Endothelial cell of umbilical vein (primary cell): ENCODE measurements around the gene NCK1. TPM values are rescaled to one million over a fixed set of nuclear protein-coding genes. Genes with fewer than 3 reads are reported as not detected.
A peak's percentile ranks its signal among the peaks of the same experiment; 100 is the strongest.

Experiments used
- BruUV-seq: library from RNA; stranded (reverse); fragments of 400-500 nt; replicated peaks from 2 replicates; lab custom pipeline; 2021; lab: Mats Ljungman, UMichigan
- CTCF ChIA-PET: fragments of 300-600, 350-600 bp; sonication (Branson Sonifier 250); formaldehyde crosslinking; loops from one replicate; lab custom pipeline; 2021; ENCODE audit warnings: antibody characterized with exemption, inconsistent platforms; lab: Charles Lee
- POLR2A ChIA-PET: fragments of 300-600, 350-600 bp; sonication (Branson Sonifier 250); formaldehyde crosslinking; loops from one replicate; lab custom pipeline; 2021; ENCODE audit warnings: antibody characterized with exemption, inconsistent platforms; lab: Charles Lee
- DNase-seq: peaks from one replicate; pipeline ENCODE4 v3.0.0-alpha.2; 2011; ENCODE audit warnings: low read depth, low spot score
- FAIRE-seq: peaks from 2 replicates; lab custom pipeline; 2011; peaks lifted over from hg19 to GRCh38; lab: Jason Lieb, UNC
- H2AFZ ChIP-seq: 2 replicates; pipeline ENCODE4 v1.6.0; 2012; ENCODE audit warnings: low read depth, low read length, control low read depth, inconsistent platforms
- H3K27ac ChIP-seq: 2 replicates; pipeline ENCODE4 v1.5.1; 2011; ENCODE audit warnings: low read depth, mild to moderate bottlenecking, control low read depth, low read length, moderate library complexity; ENCODE audit not compliant: insufficient read depth
- H3K27me3 ChIP-seq, 2 experiments: 2 replicates each; pipeline versions ENCODE4 v1.6.0 to v1.6.1; 2011; ENCODE audit warnings: low read length in 2 of 2, mixed read lengths in 1 of 2; ENCODE audit not compliant: control insufficient read depth in 2 of 2, insufficient read depth in 2 of 2
- H3K36me3 ChIP-seq, 2 experiments: 2 replicates in 1 of 2; 3 replicates in 1 of 2; pipeline ENCODE4 v1.5.1; 2011; ENCODE audit warnings: low read length in 2 of 2, mild to moderate bottlenecking in 1 of 2, moderate library complexity in 1 of 2; ENCODE audit not compliant: control insufficient read depth in 2 of 2, insufficient read depth in 2 of 2; ENCODE audit errors: extremely low read depth in 1 of 2
- H3K4me1 ChIP-seq: 3 replicates; pipeline ENCODE4 v1.5.1; 2011; ENCODE audit warnings: mild to moderate bottlenecking, low read length; ENCODE audit not compliant: control insufficient read depth, insufficient read depth; ENCODE audit errors: extremely low read depth
- H3K4me2 ChIP-seq: 2 replicates; pipeline ENCODE4 v1.6.1; 2011; ENCODE audit warnings: low read length, control low read depth, mixed read lengths; ENCODE audit not compliant: insufficient read depth
- H3K4me3 ChIP-seq, 3 experiments: fragments of 200-600 bp in 1 of 3; sonication (generic), shearing (Covaris generic) in 1 of 3; replicated peaks in 1 of 3; 2 replicates each; pipeline ENCODE4 v1.5.1; 2011 to 2016; ENCODE audit warnings: control low read depth in 3 of 3, low read length in 3 of 3, mild to moderate bottlenecking in 2 of 3, inconsistent platforms in 1 of 3, low read depth in 1 of 3, moderate library complexity in 1 of 3; ENCODE audit not compliant: insufficient read depth in 1 of 3
- H3K79me2 ChIP-seq: 2 replicates; pipeline ENCODE4 v1.6.0; 2012; ENCODE audit warnings: low read length, inconsistent platforms; ENCODE audit not compliant: control insufficient read depth, insufficient read depth
- H3K9ac ChIP-seq: replicated peaks from 2 replicates; pipeline ENCODE3; 2011; ENCODE audit warnings: low read length, control low read depth; ENCODE audit not compliant: insufficient read depth; ENCODE audit errors: extremely low read depth
- H3K9me1 ChIP-seq: replicated peaks from 3 replicates; pipeline ENCODE4 v1.6.0; 2011; ENCODE audit warnings: mild to moderate bottlenecking, low read length; ENCODE audit not compliant: control insufficient read depth, insufficient read depth; ENCODE audit errors: extremely low read depth
- H3K9me3 ChIP-seq: replicated peaks from 2 replicates; pipeline ENCODE4 v1.5.1; 2012; ENCODE audit warnings: low read length, inconsistent platforms; ENCODE audit not compliant: control insufficient read depth, insufficient read depth
- H4K20me1 ChIP-seq: replicated peaks from 2 replicates; pipeline ENCODE3; 2011; ENCODE audit warnings: mild to moderate bottlenecking, low read length; ENCODE audit not compliant: control insufficient read depth, insufficient read depth; ENCODE audit errors: extremely low read depth
- EZH2 ChIP-seq: IDR thresholded peaks from 2 replicates; pipeline ENCODE4 v1.6.1; 2012; ENCODE audit warnings: borderline replicate concordance, low read depth, mild to moderate bottlenecking, moderate library complexity, low read length, inconsistent platforms; ENCODE audit not compliant: severe bottlenecking
- FOS ChIP-seq: IDR thresholded peaks from 2 replicates; pipeline ENCODE4 v1.6.1; 2011; ENCODE audit warnings: mild to moderate bottlenecking, low read length, moderate library complexity, borderline replicate concordance; ENCODE audit not compliant: insufficient read depth
- GATA2 ChIP-seq: IDR thresholded peaks from 2 replicates; pipeline ENCODE4 v1.7.0; 2011; ENCODE audit warnings: low read depth, mild to moderate bottlenecking, moderate library complexity, mixed read lengths, low read length; ENCODE audit not compliant: insufficient read length, insufficient read depth
- JUN ChIP-seq: IDR thresholded peaks from 2 replicates; pipeline ENCODE4 v1.6.1; 2011; ENCODE audit warnings: borderline replicate concordance, low read depth; ENCODE audit not compliant: insufficient read length, insufficient read depth
- MAX ChIP-seq: IDR thresholded peaks from 2 replicates; pipeline ENCODE4 v1.6.1; 2011; ENCODE audit not compliant: insufficient read depth, insufficient read length
- MYC ChIP-seq: IDR thresholded peaks from one replicate; pipeline ENCODE4 v1.6.1; 2011; ENCODE audit warnings: mild to moderate bottlenecking, low read depth, low read length
- POLR2A ChIP-seq: IDR thresholded peaks from 2 replicates; pipeline ENCODE4 v1.6.1; 2012; ENCODE audit warnings: low read depth, mild to moderate bottlenecking, control low read depth, low read length
- POLR2AphosphoS5 ChIP-seq: IDR thresholded peaks from 2 replicates; pipeline ENCODE4 v1.6.1; 2012; ENCODE audit warnings: low read depth, mild to moderate bottlenecking, control low read depth, low read length, moderate library complexity; ENCODE audit not compliant: insufficient read depth
- dilution Hi-C: fragments of 300-500 bp; cut with MboI; formaldehyde crosslinking; loops from one replicate; pipeline ENCODE4 v1.15.0; 2019; ENCODE audit warnings: low sequenced_read_pairs; ENCODE audit not compliant: extremely low pct_ligation_motif_present
- intact Hi-C: fragments of 100-400 bp; cut with micrococcal nuclease; formaldehyde crosslinking; loops from one replicate; pipeline ENCODE4 v1.10.0; 2022
- polyA plus RNA-seq, 4 experiments: library from polyadenylated mRNA; depleted of rRNA in 3 of 4; stranded (reverse) in 3 of 4; unstranded in 1 of 4; fragments of >200 nt; gene quantifications; 2 replicates each; pipeline versions ENCODE4 v1.2.1 to v1.2.3, GENCODE V29; 2011 to 2012; ENCODE audit warnings: missing spikeins in 1 of 4
- total RNA-seq: library from RNA; stranded (reverse); gene quantifications from 2 replicates; pipeline ENCODE4 v1.2.3, GENCODE V29; 2021
- TF ChIP-seq, protein P1 (sequence below), 2 donors: IDR thresholded peaks; 1 replicate in 1 of 2; 2 replicates in 1 of 2; pipeline ENCODE4 v1.5.1; 2011; ENCODE audit warnings: low read length in 2 of 2, mild to moderate bottlenecking in 2 of 2, moderate library complexity in 2 of 2, control low read depth in 1 of 2, inconsistent platforms in 1 of 2, low read depth in 1 of 2; ENCODE audit not compliant: insufficient read depth in 1 of 2; ENCODE audit errors: extremely low read depth in 1 of 2

NCK1 gene
- total and polyA plus RNA-seq, 2 donors (not counting 3 experiments of a cell fraction or from before 2014, with no cell fraction given), result 19.3 to 52.2 TPM

DNA sequence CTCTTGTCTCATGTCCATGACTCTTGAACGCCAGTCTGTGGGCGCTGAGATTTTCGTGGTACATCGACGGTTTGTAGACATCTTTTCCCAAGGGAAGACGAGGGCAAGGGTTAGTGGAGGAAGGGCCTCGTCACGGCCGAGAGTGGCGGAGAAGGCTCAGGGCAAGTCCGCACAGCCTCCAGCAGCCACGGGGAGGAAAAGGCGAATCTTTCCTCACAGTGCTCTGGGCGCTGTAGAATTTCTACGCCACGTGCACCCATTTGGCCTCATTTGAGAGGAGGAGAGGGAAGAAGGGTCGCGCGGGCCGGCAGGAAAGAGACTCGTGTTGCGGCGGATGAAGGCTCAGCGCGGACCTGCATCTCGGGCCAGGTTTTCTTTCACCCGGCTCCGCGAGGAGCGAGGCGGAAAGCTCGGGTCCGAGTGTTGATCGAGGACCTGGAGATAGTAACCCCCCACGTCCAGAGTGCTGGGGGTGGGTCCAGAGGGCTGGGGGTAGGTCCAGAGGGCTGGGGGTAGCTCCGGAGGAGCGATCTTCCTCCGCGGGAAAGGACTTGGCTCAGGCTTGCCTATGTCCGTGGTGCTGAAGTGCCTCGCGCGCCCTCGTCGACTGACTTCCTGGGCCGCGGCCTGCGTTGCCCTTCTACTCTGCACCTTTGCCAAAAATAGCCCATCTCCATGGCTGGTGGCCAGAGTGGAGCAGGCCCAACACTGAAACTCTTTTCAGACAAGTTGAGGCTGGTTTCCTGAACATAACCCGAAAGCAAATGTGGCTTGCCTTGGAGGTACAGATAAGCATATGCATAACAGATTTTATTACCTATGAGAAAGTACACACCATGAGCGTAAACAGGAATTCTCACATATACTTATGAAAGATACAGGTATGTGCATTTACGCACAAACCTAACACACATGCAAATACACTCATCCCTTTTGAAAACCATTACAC lies 42.0 kb upstream of the NCK1 start:
- Histone ChIP-seq H3K9me3 (no peaks in the 10 kb centered on the region), H3K79me2 (peaks cover 53% of the 10 kb centered on the region), H3K36me3 (no peaks in the 10 kb centered on the region), H3K4me2 (peak overlapping the region; percentile 92), H3K27ac (peak overlapping the region; percentile 97), H4K20me1 (no peaks in the 10 kb centered on the region), H2AFZ (peak overlapping the region; percentile 59), H3K27me3 (no peaks in the 10 kb centered on the region), H3K4me1 (peaks cover 16% of the 10 kb centered on the region), H3K4me3 (peak overlapping the region; percentile 31 to 78 (median 77)), H3K9ac (peak overlapping the region; percentile 90), H3K9me1 (no peaks in the 10 kb centered on the region)
- dilution Hi-C loops (no loop called here), intact Hi-C loops (loop anchor here (1.0 to 5.0 kb wide), 6 partner anchors 19 to 743 kb away; no protein-coding TSS in a partner anchor)
- TF ChIP-seq MAX (peak; percentile 30), JUN (no peak)
- ChIA-PET CTCF (interaction anchor here (1.2 to 2.7 kb wide), 4 partner anchors 11 to 194 kb away, joined by 3 to 9 read pairs (median 7); partner anchors contain the start of genes NCK1 and STAG1), POLR2A (interaction anchor here (1.0 to 1.5 kb wide), 2 partner anchors 12 to 42 kb away, joined by 4 to 8 read pairs; partner anchors contain the start of gene NCK1)
- no TSS peak for BruUV-seq
- DNase-seq (peak; percentile 62), FAIRE-seq (peak; percentile 46)

- Histone ChIP-seq H3K4me3 (no peak overlapping the region), H2AFZ (no peak overlapping the region), H3K4me2 (no peak overlapping the region), H3K27me3 (no peaks in the 10 kb centered on the region), H3K27ac (no peak overlapping the region), H3K36me3 (no peaks in the 10 kb centered on the region), H3K79me2 (peaks cover 77% of the 10 kb centered on the region), H3K4me1 (peaks cover 19% of the 10 kb centered on the region), H3K9me1 (no peaks in the 10 kb centered on the region), H4K20me1 (peaks cover 2% of the 10 kb centered on the region), H3K9ac (no peak overlapping the region), H3K9me3 (no peaks in the 10 kb centered on the region)
- POLR2A ChIA-PET, result interaction anchor here (0.8 kb wide), 1 partner anchor 11 kb away, joined by 4 read pairs; no protein-coding TSS in a partner anchor
- FAIRE-seq, result no peak
- dilution Hi-C loops (no loop called here), intact Hi-C loops (no loop called here)
- no peak for DNase-seq
- BruUV-seq, result no TSS peak
- CTCF ChIA-PET, result interaction anchor here (0.9 to 1.5 kb wide), 5 partner anchors 10 to 131 kb away, joined by 3 to 5 read pairs (median 3); partner anchors contain the start of gene STAG1
- no peak for TF ChIP-seq EZH2
- TF ChIP-seq GATA2, result no peak
- TF ChIP-seq, protein P1, sequence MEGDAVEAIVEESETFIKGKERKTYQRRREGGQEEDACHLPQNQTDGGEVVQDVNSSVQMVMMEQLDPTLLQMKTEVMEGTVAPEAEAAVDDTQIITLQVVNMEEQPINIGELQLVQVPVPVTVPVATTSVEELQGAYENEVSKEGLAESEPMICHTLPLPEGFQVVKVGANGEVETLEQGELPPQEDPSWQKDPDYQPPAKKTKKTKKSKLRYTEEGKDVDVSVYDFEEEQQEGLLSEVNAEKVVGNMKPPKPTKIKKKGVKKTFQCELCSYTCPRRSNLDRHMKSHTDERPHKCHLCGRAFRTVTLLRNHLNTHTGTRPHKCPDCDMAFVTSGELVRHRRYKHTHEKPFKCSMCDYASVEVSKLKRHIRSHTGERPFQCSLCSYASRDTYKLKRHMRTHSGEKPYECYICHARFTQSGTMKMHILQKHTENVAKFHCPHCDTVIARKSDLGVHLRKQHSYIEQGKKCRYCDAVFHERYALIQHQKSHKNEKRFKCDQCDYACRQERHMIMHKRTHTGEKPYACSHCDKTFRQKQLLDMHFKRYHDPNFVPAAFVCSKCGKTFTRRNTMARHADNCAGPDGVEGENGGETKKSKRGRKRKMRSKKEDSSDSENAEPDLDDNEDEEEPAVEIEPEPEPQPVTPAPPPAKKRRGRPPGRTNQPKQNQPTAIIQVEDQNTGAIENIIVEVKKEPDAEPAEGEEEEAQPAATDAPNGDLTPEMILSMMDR (IDR thresholded peaks at IDR 0.05; ENCODE audit: extremely low read depth in 1 of 2, insufficient read depth in 1 of 2, low read depth in 1 of 2, low read length in 2 of 2), result no peak
- no peak for TF ChIP-seq POLR2A
- no peak for TF ChIP-seq JUN
- TF ChIP-seq FOS, result no peak
- TF ChIP-seq MAX, result no peak
- no peak for TF ChIP-seq MYC
- TF ChIP-seq POLR2AphosphoS5, result no peak
Observed at GRCh38 chr3:136831461-136831860, 30.5 kb upstream of the NCK1 start.
